Occipital lobe (tissue), 2 donors: Measurements from ENCODE around the gene PSME4. TPM values are rescaled to one million over a fixed set of nuclear protein-coding genes. Genes with fewer than 3 reads are reported as not detected.
"Not testable (repeated sequence)": the region's sequence is repeated elsewhere in the genome, so short reads cannot be mapped to it uniquely, and the experiment has no call there.

Source experiments
- DNase-seq: peaks from one replicate; lab custom pipeline; 2025; lab: John Stamatoyannopoulos, UW
- total RNA-seq: library from RNA; depleted of rRNA; stranded (reverse); fragments of >200 nt; gene quantifications from one replicate; pipeline ENCODE4 v1.2.3, GENCODE V29; 2014

PSME4 gene
- total RNA-seq, 1 donor from 2014 or later = 42.1 TPM

- DNase-seq = no peak
These were observed 6.4 kb downstream of the PSME4 start for GRCh38 chr2:53964257-53964952.

DNA sequence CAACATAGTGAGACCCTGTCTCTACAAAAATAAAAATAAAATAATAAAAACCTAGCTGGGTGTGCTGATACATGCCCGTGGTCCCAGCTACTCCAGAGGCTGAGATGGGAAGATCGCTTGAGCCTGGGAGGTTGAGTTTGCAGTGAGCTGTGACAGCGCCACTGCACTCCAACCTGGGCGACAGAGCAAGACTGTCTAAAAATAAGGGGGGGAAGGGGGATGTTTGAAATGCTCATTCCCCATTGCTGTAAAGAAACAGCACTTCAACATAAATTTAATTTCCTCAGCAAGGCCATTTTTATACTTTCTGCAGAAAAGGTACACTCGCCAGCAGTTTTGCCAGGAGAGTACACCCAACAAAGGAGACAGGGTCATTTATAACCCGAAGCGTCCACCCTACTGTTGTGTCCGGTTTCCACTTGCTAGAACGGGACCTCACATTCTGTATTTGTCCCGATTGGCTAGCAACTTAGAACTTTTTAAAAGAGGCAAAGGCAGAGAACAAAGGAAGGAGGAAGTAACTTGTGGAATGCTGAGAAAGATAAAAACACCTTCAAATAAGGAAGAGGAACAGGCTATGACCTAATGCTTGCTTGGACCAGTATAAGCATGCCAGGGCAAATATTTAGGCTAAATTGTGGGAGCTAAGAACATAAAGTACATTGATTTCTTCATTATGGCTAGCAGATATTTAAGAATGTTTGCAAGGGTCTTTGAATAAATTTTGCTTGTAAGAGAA is 9.1 kb downstream of the PSME4 start:
- DNase-seq = not testable (repeated sequence)

GRCh38 chr2:53960476-53960875 is 10.3 kb downstream of the PSME4 start:
- no peak for DNase-seq

GRCh38 chr2:53958443-53958842 is 12.3 kb downstream of the PSME4 start:
- no peak for DNase-seq

DNA sequence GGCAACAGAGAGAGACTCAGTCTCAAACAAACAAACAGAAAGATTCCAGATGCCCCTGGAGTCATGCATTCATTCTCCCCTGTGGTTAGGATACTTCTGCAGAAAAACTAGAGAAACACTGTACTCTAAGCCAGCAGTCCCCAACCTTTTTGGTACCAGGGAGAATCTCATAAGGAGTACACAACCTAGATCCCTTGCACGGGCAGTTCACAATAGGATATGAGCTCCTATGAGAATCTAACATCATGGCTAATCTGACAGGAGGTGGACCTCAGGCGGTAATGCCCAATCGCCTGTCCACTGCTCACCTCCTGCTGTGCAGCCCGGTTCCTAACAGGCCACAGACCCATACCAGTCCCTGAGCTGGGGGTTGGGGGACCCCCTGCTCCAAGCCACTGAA is 18.3 kb downstream of the PSME4 start:
- no peak for DNase-seq

DNA sequence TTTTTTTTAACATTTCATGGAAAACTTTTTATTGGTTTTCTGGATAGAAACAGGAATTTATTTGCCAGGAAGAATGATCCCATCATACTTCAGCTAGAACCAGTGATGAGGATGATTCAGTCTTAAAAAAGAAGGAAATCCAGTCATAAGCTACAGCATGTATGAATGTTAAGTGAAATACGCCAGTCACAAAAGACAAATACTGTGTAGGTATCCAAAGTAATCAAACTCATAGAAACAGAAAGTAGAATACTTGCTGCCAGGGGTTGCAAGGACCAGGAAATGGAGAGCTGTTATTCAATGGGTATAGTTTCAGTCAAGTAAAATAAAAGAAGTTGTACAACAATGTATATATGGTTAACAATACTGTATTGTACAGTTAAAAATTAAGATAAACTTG is 21.3 kb downstream of the PSME4 start:
- DNase-seq = no peak

GRCh38 chr2:53945538-53945937 is 25.3 kb downstream of the PSME4 start:
- no peak for DNase-seq

DNA sequence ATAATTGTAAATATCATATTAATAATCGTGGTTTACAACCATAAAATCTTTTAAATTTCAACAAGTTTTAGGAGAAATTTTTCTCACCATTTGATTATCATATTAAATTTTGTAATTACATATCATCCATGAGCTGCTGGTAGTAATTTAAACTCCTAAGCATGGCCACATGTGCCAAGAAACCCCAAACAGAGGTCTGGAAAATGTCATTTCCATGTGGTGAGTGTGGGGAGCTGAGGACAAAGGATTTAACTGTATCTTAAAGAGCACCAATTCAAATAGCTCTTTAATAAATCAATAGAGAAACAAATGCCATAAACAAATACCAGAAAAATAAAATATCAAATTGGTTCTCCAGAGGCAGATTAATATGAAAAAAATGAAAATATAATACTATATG is 26.3 kb downstream of the PSME4 start:
- DNase-seq = no peak

GRCh38 chr2:53942280-53942679 is 28.5 kb downstream of the PSME4 start:
- DNase-seq = no peak

DNA sequence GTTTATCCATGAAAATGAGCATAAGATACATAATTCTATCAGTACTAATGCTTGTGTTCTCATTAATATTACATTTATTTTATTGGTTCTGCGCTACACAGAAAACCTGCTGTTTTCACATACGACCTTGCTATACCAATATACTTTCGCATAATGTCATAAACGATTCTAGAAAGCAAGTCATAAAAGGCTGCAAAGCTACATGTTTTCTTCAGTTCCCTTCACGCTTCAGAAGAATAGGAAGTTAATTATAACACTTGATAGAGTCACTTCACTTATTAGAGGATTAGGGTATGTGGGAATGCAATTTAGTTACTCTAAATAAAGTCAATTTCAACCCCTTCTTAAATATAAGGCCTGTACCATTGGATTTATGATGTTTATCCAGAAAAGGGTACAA is 29.0 kb downstream of the PSME4 start:
- no peak for DNase-seq

DNA sequence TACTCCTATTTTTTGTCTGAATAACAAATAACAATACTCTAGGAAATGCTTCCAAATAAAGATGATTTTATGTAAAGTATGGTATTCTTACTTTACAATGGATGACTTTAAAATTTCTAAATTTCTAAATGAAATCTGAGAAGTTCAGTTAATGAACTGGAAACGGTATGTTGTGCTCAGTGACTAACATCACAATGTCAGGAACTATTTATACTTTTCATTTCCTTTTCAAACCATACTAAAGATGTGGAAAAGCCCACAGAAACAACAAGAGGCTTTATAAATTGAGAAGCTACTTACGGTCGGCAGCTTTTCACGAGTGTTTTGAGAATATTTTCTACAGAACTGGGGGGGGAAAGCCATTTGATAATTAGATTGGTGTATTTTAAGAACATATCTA is 31.1 kb downstream of the PSME4 start:
- DNase-seq = no peak

- no peak for DNase-seq
These were observed 31.9 kb downstream of the PSME4 start for GRCh38 chr2:53938904-53939303.

DNA sequence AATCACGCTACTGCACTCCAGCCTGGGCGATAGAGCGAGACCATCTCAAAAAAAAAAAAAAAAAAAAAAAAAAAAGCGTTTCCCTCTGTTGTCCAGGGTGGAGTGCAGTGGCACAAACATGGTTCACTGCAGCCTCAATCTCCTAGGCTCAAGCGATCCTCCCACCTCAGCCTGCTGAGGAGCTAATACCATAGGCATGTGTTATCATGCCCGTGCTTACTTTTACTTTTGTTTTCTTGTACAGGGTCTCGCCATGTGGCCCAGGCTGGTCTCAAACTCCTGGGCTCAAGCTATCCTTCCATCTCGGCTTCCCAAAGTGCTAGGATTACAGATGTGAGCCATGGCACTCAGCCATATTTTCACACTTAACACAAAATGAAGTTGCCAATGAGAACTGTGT is 37.5 kb downstream of the PSME4 start:
- no peak for DNase-seq

DNA sequence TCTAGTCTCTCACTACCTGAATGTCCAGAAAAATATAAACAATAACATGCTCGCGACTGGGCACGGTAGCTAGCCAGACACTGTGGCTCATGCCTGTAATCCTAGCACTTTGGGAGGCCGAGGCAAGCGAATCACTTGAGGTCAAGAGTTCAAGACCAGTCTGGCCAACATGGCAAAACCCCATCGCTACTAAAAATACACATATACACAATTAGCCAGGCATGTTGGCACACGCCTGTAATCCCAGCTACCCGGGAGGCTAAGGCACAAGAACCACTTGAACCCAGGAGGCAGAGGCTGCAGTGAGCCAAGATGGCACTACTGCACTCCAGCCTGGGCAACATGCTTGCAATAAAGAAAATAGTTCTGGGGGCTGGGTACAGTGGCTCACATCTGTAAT is 44.5 kb downstream of the PSME4 start:
- not testable (repeated sequence) for DNase-seq

DNA sequence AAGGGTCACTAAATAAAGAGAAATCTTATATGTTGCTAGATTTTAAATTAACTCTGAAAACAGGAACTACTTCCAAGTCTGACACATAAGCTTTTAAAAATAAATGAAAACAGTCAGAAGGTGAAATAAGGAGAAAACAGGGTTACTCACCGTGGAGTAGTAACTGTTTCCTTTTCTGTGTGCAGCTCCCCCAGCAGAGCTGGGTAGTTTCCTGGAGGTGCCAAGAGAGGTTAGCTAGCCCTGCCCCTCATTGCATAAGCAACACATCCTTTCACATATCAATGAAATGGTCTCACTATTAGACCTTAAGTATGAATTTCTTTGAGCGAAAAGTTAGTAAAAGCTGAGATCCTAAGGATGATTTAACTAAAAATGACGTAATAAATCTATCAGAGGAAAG is 57.1 kb downstream of the PSME4 start:
- no peak for DNase-seq

DNA sequence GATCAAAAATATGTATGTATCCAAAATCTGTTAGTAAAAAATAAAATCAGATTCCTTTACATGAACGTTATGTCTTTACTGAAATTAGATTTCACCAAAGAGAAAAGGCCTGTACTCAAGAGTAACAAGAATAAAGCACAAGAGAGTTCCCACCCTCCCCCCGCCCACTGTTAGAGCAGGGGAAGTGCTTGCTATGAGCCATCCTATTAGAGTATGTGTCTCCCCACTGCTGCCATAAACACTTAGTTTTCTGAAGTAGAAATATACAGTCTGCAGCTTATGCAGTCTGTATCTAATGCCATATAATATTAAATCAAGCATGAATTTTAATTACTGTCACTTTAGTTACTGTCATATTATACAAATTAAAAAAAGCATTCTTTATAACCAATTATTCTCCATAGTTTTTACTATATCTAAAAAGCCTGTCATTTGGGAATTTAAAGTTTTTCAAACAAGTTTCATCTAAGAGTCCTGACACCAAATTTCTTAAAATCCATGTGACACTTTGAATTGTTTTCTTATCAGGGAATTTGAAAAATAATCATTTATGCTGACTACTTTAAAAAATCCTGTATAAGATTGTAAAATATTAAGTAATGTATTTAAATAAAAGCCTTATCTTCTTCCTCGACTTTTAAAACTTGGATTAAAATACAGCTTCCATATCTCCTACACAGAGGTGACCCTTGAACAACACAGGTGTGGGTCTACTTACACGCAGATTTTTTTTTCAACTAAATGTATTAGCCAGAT is 59.2 kb downstream of the PSME4 start:
- no peak for DNase-seq

DNA sequence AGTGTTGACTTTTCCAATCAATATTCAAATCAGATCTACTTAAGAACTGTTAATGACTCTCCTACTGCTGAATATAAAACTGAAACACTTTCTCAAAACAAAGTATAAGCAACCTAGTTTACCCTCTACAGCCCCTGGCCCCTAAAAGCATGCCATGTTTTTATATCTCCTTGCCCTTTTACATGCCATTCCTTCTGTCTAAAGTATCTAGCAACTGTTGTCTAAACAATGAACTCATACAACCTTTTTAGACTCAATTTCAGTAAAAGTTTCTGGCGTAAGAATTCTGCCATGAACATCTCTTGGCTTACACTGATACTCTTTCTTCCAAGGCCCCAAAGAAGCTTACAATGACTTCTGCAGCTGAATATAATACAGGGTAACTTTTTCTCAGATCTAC is 63.2 kb downstream of the PSME4 start:
- DNase-seq = no peak

- no peak for DNase-seq
These were observed 65.4 kb downstream of the PSME4 start for GRCh38 chr2:53905396-53905795.

- no peak for DNase-seq
These were observed 67.8 kb downstream of the PSME4 start for GRCh38 chr2:53903011-53903410.

- DNase-seq = no peak
These were observed 69.6 kb downstream of the PSME4 start for GRCh38 chr2:53901192-53901591.

- no peak for DNase-seq
These were observed 73.9 kb downstream of the PSME4 start for GRCh38 chr2:53896864-53897263.
